ENCODE data around the gene GLIPR1. TPM values are rescaled to one million over a fixed set of nuclear protein-coding genes. Genes with fewer than 3 reads are reported as not detected.

Gene GLIPR1
- total and polyA plus RNA-seq, 2 donors (not counting 3 experiments of a cell fraction or from before 2014, with no cell fraction given), result 98.8 to 108 TPM

DNA sequence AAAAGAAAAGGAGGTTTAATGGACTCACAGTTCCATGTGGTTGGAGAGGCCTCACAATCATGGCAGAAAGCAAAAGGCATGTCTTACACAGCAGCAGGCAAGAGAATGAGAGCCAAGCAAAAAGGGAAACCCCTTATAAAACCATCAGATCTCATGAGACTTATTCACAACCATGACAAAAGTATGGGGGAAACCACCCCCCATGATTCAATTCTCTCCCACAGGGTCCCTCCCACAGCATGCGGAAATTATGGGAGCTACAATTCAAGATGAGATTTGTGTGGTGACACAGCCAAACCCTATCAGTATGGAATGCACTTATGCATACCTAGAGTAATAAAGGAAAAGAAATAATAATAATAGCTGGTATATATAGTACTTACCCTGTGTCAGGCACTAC lies 4.5 kb upstream of the GLIPR1 start:
- Histone ChIP-seq H3K27me3 (ENCODE audit: control insufficient read depth in 2 of 2, insufficient read depth in 2 of 2, low read length in 2 of 2) (peaks cover 5 to 6% of the 10 kb centered on the region in 2 experiments), H3K9me1 (replicated peaks; ENCODE audit: control insufficient read depth, extremely low read depth, insufficient read depth, low read length) (no peaks in the 10 kb centered on the region), H3K4me3 (replicated peaks in 1 of 3; ENCODE audit: insufficient read depth in 1 of 3, low read depth in 1 of 3, low read length in 3 of 3) (no peak overlapping the region), H3K79me2 (ENCODE audit: control insufficient read depth, insufficient read depth, low read length) (no peaks in the 10 kb centered on the region), H3K4me2 (ENCODE audit: insufficient read depth, low read length) (no peak overlapping the region), H2AFZ (ENCODE audit: low read depth, low read length) (no peak overlapping the region), H4K20me1 (replicated peaks; ENCODE audit: control insufficient read depth, extremely low read depth, insufficient read depth, low read length) (no peaks in the 10 kb centered on the region), H3K36me3 (ENCODE audit: control insufficient read depth in 2 of 2, extremely low read depth in 1 of 2, insufficient read depth in 2 of 2, low read length in 2 of 2) (peaks cover 0 to 2% of the 10 kb centered on the region in 2 experiments), H3K4me1 (ENCODE audit: control insufficient read depth, extremely low read depth, insufficient read depth, low read length) (no peaks in the 10 kb centered on the region), H3K9me3 (replicated peaks; ENCODE audit: control insufficient read depth, insufficient read depth, low read length) (no peaks in the 10 kb centered on the region), H3K9ac (replicated peaks; ENCODE audit: extremely low read depth, insufficient read depth, low read length) (no peak overlapping the region), H3K27ac (ENCODE audit: insufficient read depth, low read depth, low read length) (no peak overlapping the region)
- intact Hi-C loops (cut with micrococcal nuclease), result no loop called here
- no peak for DNase-seq (ENCODE audit: low read depth, low spot score)
- POLR2A ChIA-PET, result no interaction called here
- no peak for FAIRE-seq
- BruUV-seq (replicated peaks), result no TSS peak
- TF ChIP-seq, protein P1, sequence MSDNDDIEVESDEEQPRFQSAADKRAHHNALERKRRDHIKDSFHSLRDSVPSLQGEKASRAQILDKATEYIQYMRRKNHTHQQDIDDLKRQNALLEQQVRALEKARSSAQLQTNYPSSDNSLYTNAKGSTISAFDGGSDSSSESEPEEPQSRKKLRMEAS (IDR thresholded peaks at IDR 0.05; ENCODE audit: insufficient read depth, insufficient read length), result no peak
- no peak for TF ChIP-seq FOS (IDR thresholded peaks at IDR 0.05; ENCODE audit: borderline replicate concordance, insufficient read depth, low read length)
- dilution Hi-C loops (cut with MboI; ENCODE audit: extremely low pct_ligation_motif_present, low sequenced_read_pairs), result no loop called here
- CTCF ChIA-PET, result no interaction called here

DNA sequence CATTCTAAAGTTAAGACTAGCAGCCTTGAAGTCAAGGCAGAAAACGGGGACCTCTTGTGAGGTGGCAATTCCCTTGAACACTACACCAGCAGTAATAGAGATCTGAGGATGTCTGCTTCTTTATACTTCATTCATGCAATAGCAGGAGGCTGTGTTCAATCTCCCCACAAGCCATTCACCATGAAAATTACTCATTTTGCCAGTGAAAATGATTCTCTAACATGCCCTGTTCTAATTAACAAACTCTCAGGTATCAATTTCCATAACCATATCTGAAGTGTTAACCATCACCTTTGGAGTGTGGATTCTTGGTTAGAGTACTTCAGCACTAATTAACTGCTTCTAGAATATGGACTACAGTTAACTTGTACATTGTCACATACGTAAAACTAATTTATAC lies 3.4 kb upstream of the GLIPR1 start:
- intact Hi-C loops (cut with micrococcal nuclease), result no loop called here
- Histone ChIP-seq H3K27ac (ENCODE audit: insufficient read depth, low read depth, low read length) (no peak overlapping the region), H3K9ac (replicated peaks; ENCODE audit: extremely low read depth, insufficient read depth, low read length) (no peak overlapping the region), H3K4me2 (ENCODE audit: insufficient read depth, low read length) (no peak overlapping the region), H3K27me3 (ENCODE audit: control insufficient read depth in 2 of 2, insufficient read depth in 2 of 2, low read length in 2 of 2) (peaks cover 5 to 6% of the 10 kb centered on the region in 2 experiments), H2AFZ (ENCODE audit: low read depth, low read length) (no peak overlapping the region), H3K4me3 (replicated peaks in 1 of 3; ENCODE audit: insufficient read depth in 1 of 3, low read depth in 1 of 3, low read length in 3 of 3) (no peak overlapping the region), H4K20me1 (replicated peaks; ENCODE audit: control insufficient read depth, extremely low read depth, insufficient read depth, low read length) (no peaks in the 10 kb centered on the region), H3K9me1 (replicated peaks; ENCODE audit: control insufficient read depth, extremely low read depth, insufficient read depth, low read length) (no peaks in the 10 kb centered on the region), H3K4me1 (ENCODE audit: control insufficient read depth, extremely low read depth, insufficient read depth, low read length) (peaks cover 9% of the 10 kb centered on the region), H3K79me2 (ENCODE audit: control insufficient read depth, insufficient read depth, low read length) (peaks cover 9% of the 10 kb centered on the region), H3K9me3 (replicated peaks; ENCODE audit: control insufficient read depth, insufficient read depth, low read length) (no peaks in the 10 kb centered on the region), H3K36me3 (ENCODE audit: control insufficient read depth in 2 of 2, extremely low read depth in 1 of 2, insufficient read depth in 2 of 2, low read length in 2 of 2) (peaks cover 0 to 2% of the 10 kb centered on the region in 2 experiments)
- dilution Hi-C loops (cut with MboI; ENCODE audit: extremely low pct_ligation_motif_present, low sequenced_read_pairs), result no loop called here
- DNase-seq (ENCODE audit: low read depth, low spot score) (no peak), FAIRE-seq (no peak)
- ChIA-PET POLR2A (no interaction called here), CTCF (no interaction called here)
- TF ChIP-seq, protein P1 (IDR thresholded peaks at IDR 0.05; ENCODE audit: insufficient read depth, insufficient read length), result no peak
- TF ChIP-seq POLR2AphosphoS5 (IDR thresholded peaks at IDR 0.05; ENCODE audit: insufficient read depth, low read depth, low read length), result no peak
- no peak for TF ChIP-seq GATA2 (IDR thresholded peaks at IDR 0.05; ENCODE audit: insufficient read depth, insufficient read length, low read depth, low read length)
- no peak for TF ChIP-seq JUN (IDR thresholded peaks at IDR 0.05; ENCODE audit: borderline replicate concordance, insufficient read depth, insufficient read length, low read depth)
- no TSS peak for BruUV-seq (replicated peaks)
